UCSD-AML1 (cell line): ENCODE data around the gene SEMG2.

Source experiments
- DNase-seq: peaks from one replicate; lab custom pipeline; 2025; ENCODE audit not compliant: unreplicated experiment; lab: John Stamatoyannopoulos, UW

Gene SEMG2

DNA sequence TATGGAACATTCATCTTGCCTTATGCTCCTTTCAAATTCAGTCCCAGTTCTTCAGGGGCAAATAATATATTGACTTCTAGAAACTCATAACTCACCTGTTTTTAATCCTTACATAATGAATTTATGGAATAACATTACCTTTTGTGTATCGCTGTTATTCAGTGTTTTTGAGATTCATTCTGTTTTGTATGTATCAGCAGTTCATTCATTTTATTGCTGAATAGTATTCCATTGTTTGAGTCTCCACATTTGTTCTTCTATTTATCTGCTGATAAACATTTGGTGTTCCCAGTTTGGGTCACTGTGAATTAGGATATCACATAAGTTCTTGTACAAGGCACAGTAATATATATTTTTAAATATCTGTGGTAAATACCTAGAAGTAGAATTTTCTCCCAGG is 5.1 kb downstream of the SEMG2 start:
- DNase-seq = no peak

DNA sequence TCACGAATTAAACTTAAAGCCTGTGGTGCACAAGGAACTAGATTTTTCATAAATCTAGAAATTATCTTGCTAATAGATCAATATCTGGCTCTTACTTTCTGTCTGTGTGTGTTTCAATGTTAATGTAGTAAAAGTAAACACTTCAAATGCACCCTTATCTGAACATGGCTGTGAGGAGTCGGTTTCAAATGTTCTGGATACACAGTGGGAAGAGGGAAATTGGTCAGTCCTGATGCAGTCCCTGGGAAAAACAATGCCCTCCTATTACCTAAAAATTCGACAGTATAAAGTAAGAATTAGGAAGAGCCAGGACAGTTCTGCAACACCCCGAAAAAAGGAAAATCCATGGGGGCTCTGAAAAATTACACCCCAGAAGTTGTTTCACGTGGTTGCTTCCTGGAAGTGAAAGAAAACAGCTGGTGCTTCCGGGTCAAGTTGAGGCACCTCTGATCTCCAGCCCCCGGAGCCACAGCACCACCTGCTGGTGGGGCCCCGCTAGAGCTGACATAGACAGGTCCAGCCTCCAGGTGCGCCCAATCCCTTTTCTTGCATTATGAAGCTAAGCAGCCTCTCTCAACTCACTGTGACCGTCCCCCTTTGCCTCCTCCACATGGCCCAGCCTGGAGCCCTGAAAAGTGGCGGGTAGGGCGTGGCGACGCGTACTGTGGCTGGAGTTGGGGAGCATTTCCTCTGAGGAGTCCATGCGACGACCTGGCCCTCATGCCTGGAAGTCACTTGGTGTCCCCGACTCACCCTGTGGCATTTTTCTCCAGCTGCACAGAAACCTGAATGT is 8.3 kb downstream of the SEMG2 start:
- DNase-seq = peak; percentile 25

GRCh38 chr20:45230631-45231030 is 9.5 kb downstream of the SEMG2 start:
- no peak for DNase-seq

DNA sequence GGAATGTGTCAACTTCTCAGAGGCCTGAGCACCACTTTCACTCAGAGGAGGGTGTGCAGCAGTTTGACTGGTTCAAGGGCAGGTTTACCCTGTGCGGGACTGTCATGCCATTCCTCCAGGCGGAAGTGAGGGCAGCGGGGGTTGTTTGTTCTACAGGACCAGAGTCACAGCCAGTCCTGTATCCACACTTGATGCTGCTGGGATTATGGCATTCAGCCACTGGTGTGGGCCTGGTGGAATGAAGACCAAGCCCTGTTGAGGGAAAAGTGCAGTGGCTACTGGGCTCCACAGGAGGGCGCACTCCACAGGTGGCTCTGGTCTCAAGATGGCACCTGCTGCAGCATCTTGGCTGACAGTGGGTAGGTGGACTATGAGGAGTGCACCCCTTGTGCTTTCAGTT is 14.8 kb downstream of the SEMG2 start:
- DNase-seq = no peak

- no peak for DNase-seq
Measured at GRCh38 chr20:45238139-45238538, 17.0 kb downstream of the SEMG2 start.

GRCh38 chr20:45246109-45246508 is 24.9 kb downstream of the SEMG2 start:
- no peak for DNase-seq

- no peak for DNase-seq
Measured at GRCh38 chr20:45247865-45248264, 26.7 kb downstream of the SEMG2 start.

GRCh38 chr20:45248609-45249008 is 27.4 kb downstream of the SEMG2 start:
- DNase-seq = no peak

DNA sequence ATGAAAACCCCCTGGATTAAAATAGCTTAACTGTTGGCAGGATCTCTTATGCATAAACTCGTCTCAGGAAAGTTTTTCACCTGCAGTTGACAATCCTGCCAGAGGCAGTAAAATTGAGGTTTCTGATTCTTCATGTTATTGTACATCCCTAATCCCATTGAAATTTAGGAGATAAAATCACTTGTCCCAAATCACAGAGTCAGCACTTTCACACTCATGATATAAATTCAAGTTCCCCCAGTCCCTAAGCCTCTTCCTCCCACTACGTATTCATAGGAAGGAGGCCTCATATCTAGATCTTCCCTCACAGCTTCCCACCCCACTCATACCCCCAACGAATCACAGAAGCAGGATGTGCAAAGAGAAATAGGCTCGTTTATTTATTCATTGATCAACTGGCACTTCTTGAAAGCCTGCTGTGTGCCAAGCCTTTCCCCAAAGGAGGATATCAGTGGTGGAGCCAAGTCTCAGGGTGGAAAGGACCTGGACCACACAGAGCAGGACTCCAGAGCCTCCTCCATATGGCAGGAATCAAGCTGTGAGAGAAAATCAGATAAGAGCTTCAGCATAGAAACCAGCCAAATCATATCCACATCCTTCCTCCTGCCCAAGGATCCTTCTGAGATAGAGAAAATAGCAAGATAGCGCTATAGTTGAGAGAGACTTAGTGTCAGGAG is 30.8 kb downstream of the SEMG2 start:
- no peak for DNase-seq

DNA sequence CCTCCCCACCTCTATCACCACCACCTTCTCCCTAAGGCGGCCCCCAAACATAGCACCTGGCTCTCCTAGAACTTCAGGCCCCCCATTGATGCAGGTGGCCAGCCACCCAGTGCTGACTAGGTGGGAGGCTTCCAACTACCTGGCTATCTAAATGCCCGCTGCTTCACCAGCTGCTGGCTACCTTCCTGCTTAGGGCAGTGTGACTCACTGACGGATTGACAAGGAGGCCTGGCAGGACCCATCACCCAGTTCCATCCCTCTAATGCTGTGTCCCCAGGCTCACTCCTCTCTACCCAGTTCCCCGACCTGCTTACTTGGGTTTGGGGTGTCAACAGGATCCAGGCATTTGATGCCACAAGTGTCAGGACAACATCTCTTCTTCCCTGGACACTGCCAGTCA is 32.1 kb downstream of the SEMG2 start:
- DNase-seq = no peak

DNA sequence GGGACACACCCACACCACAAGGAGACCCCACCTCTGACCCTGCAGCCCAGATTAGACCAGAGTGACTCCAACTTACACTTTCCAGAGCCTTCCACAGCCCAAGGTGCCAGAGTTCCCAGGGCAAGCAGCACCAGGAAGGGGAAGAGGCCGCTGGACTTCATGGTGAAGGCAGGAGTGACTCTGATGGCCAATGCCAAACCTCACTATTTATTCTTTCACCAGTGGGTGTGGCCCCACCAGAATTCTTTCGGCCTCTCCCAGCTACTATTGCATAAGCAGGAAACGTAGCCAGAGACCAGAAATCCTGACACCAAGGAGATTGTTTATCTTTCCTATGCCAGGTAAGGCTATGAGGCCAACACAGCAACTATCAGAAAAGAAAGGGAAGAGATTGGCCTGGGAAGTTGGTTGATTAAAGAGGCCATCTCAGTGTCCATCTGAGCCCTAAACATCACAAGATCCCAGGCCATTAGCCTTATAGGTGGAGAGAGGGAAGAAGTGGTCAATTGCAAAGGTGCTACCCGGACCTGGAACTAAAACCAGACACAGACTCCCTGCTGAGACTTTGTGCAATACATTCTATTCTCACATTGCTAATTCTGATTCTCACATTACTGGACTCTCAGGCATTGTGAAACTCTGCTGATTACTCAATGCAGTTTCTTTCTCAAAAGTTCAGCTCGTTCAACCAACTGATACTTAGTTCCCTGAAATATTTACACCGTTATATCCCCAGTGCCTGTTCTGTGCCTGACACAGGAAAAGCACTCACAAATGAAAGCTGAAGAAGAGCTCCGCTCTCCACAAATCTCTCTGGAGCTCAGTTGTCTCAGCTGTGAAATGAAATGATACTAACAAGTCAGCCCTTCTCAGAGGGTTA is 33.5 kb downstream of the SEMG2 start, which contains the start of gene SLPI:
TSS of gene SLPI (minus strand) at position 182 of the 880 bp plus-strand sequence. CDS start at position 161, 21 bp downstream.
- DNase-seq = no peak

DNA sequence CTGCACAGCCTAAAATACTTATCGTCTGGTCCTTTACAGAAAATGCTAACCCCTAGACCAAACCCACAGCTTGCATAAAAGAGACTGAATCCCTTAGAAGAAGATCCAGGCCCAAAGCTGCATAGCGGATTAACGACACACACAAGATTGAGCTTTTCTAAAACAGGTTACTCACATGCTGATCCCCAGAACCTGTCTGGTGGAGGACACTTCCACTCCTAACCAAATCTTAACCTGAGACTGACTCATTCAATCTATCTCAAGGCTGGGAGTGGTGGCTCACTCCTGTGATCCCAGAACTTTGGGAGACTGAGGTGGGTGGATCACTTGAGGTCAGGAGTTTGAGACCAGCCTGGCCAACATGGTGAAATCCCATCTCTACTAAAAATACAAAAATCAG is 36.0 kb downstream of the SEMG2 start:
- DNase-seq = no peak

- DNase-seq = no peak
Measured at GRCh38 chr20:45257711-45258110, 36.5 kb downstream of the SEMG2 start.

DNA sequence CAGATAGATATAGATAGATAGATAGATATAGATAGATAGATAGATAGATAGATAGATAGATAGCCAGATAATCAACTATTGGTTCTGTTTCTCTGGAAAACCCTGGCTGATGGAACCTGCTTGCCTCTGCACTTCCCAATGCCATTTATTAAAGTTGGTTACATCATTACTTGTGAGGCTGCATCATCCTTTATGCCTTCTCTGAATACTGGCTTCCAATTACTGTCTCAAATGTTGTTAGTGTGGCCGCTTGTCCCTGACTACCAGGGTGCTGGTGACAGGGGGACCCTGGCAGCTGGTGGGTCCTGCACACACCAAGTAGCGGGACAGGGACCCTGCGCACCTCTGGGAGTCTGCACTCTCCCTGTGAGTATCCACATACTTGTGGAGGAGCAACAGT is 37.1 kb downstream of the SEMG2 start:
- DNase-seq = no peak

GRCh38 chr20:45258664-45259063 is 37.5 kb downstream of the SEMG2 start:
- no peak for DNase-seq

- no peak for DNase-seq
Measured at GRCh38 chr20:45263556-45264266, 42.5 kb downstream of the SEMG2 start.

DNA sequence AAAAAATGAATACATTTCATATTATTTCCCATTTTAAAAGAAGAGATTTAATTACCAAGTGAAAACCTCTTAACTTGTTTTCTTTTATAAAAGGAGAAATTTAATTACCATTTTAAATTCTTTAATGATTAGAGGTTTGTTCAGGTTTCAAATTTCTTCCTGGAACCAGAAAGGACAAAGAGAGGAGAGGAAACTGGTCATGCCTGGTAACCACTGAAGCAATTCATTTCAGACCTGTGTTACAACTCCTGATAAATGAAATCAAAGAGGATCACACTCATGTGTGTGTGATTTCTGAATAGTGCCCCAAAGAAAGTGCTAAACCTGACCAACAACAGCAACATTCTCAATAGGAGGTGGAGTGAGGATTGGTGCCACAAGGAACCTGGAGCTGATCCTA is 45.8 kb downstream of the SEMG2 start:
- no peak for DNase-seq

GRCh38 chr20:45268531-45268930 is 47.4 kb downstream of the SEMG2 start:
- no peak for DNase-seq

- DNase-seq = no peak
Measured at GRCh38 chr20:45269056-45269455, 47.9 kb downstream of the SEMG2 start.

- no peak for DNase-seq
Measured at GRCh38 chr20:45269754-45270270, 48.6 kb downstream of the SEMG2 start.
